ENCODE data around the gene RNF41.

Gene RNF41

GRCh38 chr12:56172839-56173238, 48.9 kb downstream of the RNF41 start:
- H3K27me3 ChIP-seq (ENCODE audit: low read length), result no peaks in the 10 kb centered on the region
- H3K9me2 ChIP-seq (replicated peaks; ENCODE audit: insufficient read depth, low read length), result no peaks in the 10 kb centered on the region
- no peaks in the 10 kb centered on the region for H3F3A ChIP-seq (ENCODE audit: insufficient read depth)
- no peak overlapping the region for H3K9ac ChIP-seq (ENCODE audit: low read length)
- H3K36me3 ChIP-seq (ENCODE audit: low read length), result peaks cover 7% of the 10 kb centered on the region; the same call in 1 of the 2 replicates
- TF ChIP-seq CTCF (IDR thresholded peaks at IDR 0.05; ENCODE audit: insufficient read depth, low read length, poor library complexity, severe bottlenecking), result no peak
- no peak for TF ChIP-seq EZH2phosphoT487 (conservative IDR thresholded peaks at IDR 0.05; ENCODE audit: low read length)
- H3K27ac ChIP-seq (ENCODE audit: low read depth, low read length), result no peak overlapping the region
- H2AFZ ChIP-seq (ENCODE audit: low read depth, low read length, severe bottlenecking), result no peak overlapping the region
- no peaks in the 10 kb centered on the region for H4K20me1 ChIP-seq (ENCODE audit: low read depth, low read length)
- H3K9me3 ChIP-seq (ENCODE audit: insufficient read depth, low read length), result no peaks in the 10 kb centered on the region
- no peak overlapping the region for H3K4me2 ChIP-seq (ENCODE audit: low read depth, low read length, poor library complexity, severe bottlenecking)
- no peaks in the 10 kb centered on the region for H3K79me2 ChIP-seq (ENCODE audit: insufficient read depth, low read length)
- no peak overlapping the region for H3K4me3 ChIP-seq (ENCODE audit: insufficient read depth, low read length, poor library complexity, severe bottlenecking)

GRCh38 chr12:56169229-56169759, 52.4 kb downstream of the RNF41 start:
- Histone ChIP-seq H3K4me2 (ENCODE audit: low read depth, low read length, poor library complexity, severe bottlenecking) (no peak overlapping the region), H4K20me1 (ENCODE audit: low read depth, low read length) (no peaks in the 10 kb centered on the region), H3F3A (ENCODE audit: insufficient read depth) (no peaks in the 10 kb centered on the region; the same call in 1 of the 2 replicates), H3K27me3 (ENCODE audit: low read length) (no peaks in the 10 kb centered on the region), H3K79me2 (ENCODE audit: insufficient read depth, low read length) (no peaks in the 10 kb centered on the region), H3K27ac (ENCODE audit: low read depth, low read length) (no peak overlapping the region), H3K9me3 (ENCODE audit: insufficient read depth, low read length) (no peaks in the 10 kb centered on the region), H2AFZ (ENCODE audit: low read depth, low read length, severe bottlenecking) (no peak overlapping the region), H3K4me3 (ENCODE audit: insufficient read depth, low read length, poor library complexity, severe bottlenecking) (no peak overlapping the region), H3K9me2 (replicated peaks; ENCODE audit: insufficient read depth, low read length) (no peaks in the 10 kb centered on the region), H3K9ac (ENCODE audit: low read length) (no peak overlapping the region), H3K36me3 (ENCODE audit: low read length) (peaks cover 7% of the 10 kb centered on the region; the same call in 1 of the 2 replicates)
- TF ChIP-seq EZH2phosphoT487 (conservative IDR thresholded peaks at IDR 0.05; ENCODE audit: low read length), result no peak
- TF ChIP-seq CTCF (IDR thresholded peaks at IDR 0.05; ENCODE audit: insufficient read depth, low read length, poor library complexity, severe bottlenecking), result no peak

GRCh38 chr12:56165369-56165768, 56.4 kb downstream of the RNF41 start:
- no peak overlapping the region for H3K9ac ChIP-seq (ENCODE audit: low read length)
- H3K36me3 ChIP-seq (ENCODE audit: low read length), result 0 out of 2 replicates have a peak, but pooled peaks cover 4% of the 10 kb centered on the region
- H3K4me2 ChIP-seq (ENCODE audit: low read depth, low read length, poor library complexity, severe bottlenecking), result no peak overlapping the region
- no peaks in the 10 kb centered on the region for H4K20me1 ChIP-seq (ENCODE audit: low read depth, low read length)
- no peaks in the 10 kb centered on the region for H3K9me2 ChIP-seq (replicated peaks; ENCODE audit: insufficient read depth, low read length)
- no peaks in the 10 kb centered on the region for H3K9me3 ChIP-seq (ENCODE audit: insufficient read depth, low read length)
- H3F3A ChIP-seq (ENCODE audit: insufficient read depth), result peaks cover 19% of the 10 kb centered on the region
- no peak overlapping the region for H3K27ac ChIP-seq (ENCODE audit: low read depth, low read length)
- TF ChIP-seq EZH2phosphoT487 (conservative IDR thresholded peaks at IDR 0.05; ENCODE audit: low read length), result no peak
- no peak for TF ChIP-seq CTCF (IDR thresholded peaks at IDR 0.05; ENCODE audit: insufficient read depth, low read length, poor library complexity, severe bottlenecking)
- H3K4me3 ChIP-seq (ENCODE audit: insufficient read depth, low read length, poor library complexity, severe bottlenecking), result no peak overlapping the region
- no peak overlapping the region for H2AFZ ChIP-seq (ENCODE audit: low read depth, low read length, severe bottlenecking)
- no peaks in the 10 kb centered on the region for H3K27me3 ChIP-seq (ENCODE audit: low read length)
- H3K79me2 ChIP-seq (ENCODE audit: insufficient read depth, low read length), result no peaks in the 10 kb centered on the region

Data from SU-DHL-6 (cell line).